GM21737 (cell line): ENCODE data around the gene ANKRD63.

Experiments used
- ATAC-seq: cut with Tn5 transposase; IDR thresholded peaks from one replicate; pipeline ENCODE4 v1.9.1; 2021; ENCODE audit warnings: mild to moderate bottlenecking, moderate library complexity; ENCODE audit not compliant: unreplicated experiment

ANKRD63 gene

GRCh38 chr15:40313531-40314398 lies 30.9 kb upstream of the ANKRD63 start:
- ATAC-seq, result no peak

- ATAC-seq, result no peak
Observed at GRCh38 chr15:40312370-40313158, 29.7 kb upstream of the ANKRD63 start.

- no peak for ATAC-seq
Observed at GRCh38 chr15:40310993-40311392, 28.1 kb upstream of the ANKRD63 start.

- ATAC-seq, result no peak
Observed at GRCh38 chr15:40310001-40310959, 27.4 kb upstream of the ANKRD63 start.

- ATAC-seq, result no peak
Observed at GRCh38 chr15:40309344-40309862, 26.5 kb upstream of the ANKRD63 start.

GRCh38 chr15:40307421-40308211 lies 24.8 kb upstream of the ANKRD63 start, which contains the start of gene PLCB2:
Gene PLCB2 (minus strand): TSS chr15:40307935. CDS start chr15:40307672, 263 bp downstream.
- peak; percentile 43 for ATAC-seq

- ATAC-seq, result no peak
Observed at GRCh38 chr15:40306908-40307307, 24.0 kb upstream of the ANKRD63 start.

- ATAC-seq, result no peak
Observed at GRCh38 chr15:40306371-40306770, 23.5 kb upstream of the ANKRD63 start.

GRCh38 chr15:40305281-40305680 lies 22.4 kb upstream of the ANKRD63 start:
- no peak for ATAC-seq

- ATAC-seq, result no peak
Observed at GRCh38 chr15:40303576-40303975, 20.7 kb upstream of the ANKRD63 start.

GRCh38 chr15:40302981-40303380 lies 20.1 kb upstream of the ANKRD63 start:
- no peak for ATAC-seq

GRCh38 chr15:40302288-40302886 lies 19.5 kb upstream of the ANKRD63 start:
- no peak for ATAC-seq

- ATAC-seq, result no peak
Observed at GRCh38 chr15:40301467-40302179, 18.8 kb upstream of the ANKRD63 start.

GRCh38 chr15:40300771-40301170 lies 17.9 kb upstream of the ANKRD63 start:
- ATAC-seq, result no peak

- ATAC-seq, result no peak
Observed at GRCh38 chr15:40300367-40300766, 17.5 kb upstream of the ANKRD63 start.

GRCh38 chr15:40298216-40298935 lies 15.5 kb upstream of the ANKRD63 start:
- no peak for ATAC-seq

GRCh38 chr15:40297356-40297755 lies 14.5 kb upstream of the ANKRD63 start:
- ATAC-seq, result no peak
